Measurements from ENCODE around the gene SCARB1. TPM values are rescaled to one million over a fixed set of nuclear protein-coding genes. Genes with fewer than 3 reads are reported as not detected.

Gene SCARB1
- total RNA-seq, 1 donor, result 9.4 TPM

GRCh38 chr12:124853781-124854636, 9.7 kb downstream of the SCARB1 start:
- TF ChIP-seq CTCF (IDR thresholded peaks at IDR 0.05; ENCODE audit: extremely low read depth, low read depth, low read length), result no peak
- H3K27me3 ChIP-seq (ENCODE audit: insufficient read depth, low read length), result no peaks in the 10 kb centered on the region
- H3K36me3 ChIP-seq (ENCODE audit: insufficient read depth, low read length), result no peaks in the 10 kb centered on the region
- peak; percentile 58 for DNase-seq (ENCODE audit: insufficient read length, low spot score, missing footprints)
- no peak overlapping the region for H3K4me2 ChIP-seq (ENCODE audit: insufficient read depth, low read length)
- H4K20me1 ChIP-seq (ENCODE audit: insufficient read depth, low read length), result no peaks in the 10 kb centered on the region
- no peaks in the 10 kb centered on the region for H3K9me3 ChIP-seq (ENCODE audit: low read depth, low read length)
- H3K4me1 ChIP-seq (ENCODE audit: insufficient read depth, low read length), result peaks cover 15% of the 10 kb centered on the region
- H3K27ac ChIP-seq (ENCODE audit: low read depth, low read length), result no peak overlapping the region
- no peaks in the 10 kb centered on the region for H3K79me2 ChIP-seq (ENCODE audit: insufficient read depth, low read length)
- H3K4me3 ChIP-seq (ENCODE audit: insufficient read depth, low read length), result no peak overlapping the region
- H2AFZ ChIP-seq (ENCODE audit: low read length), result no peak overlapping the region

GRCh38 chr12:124852911-124853427, 10.7 kb downstream of the SCARB1 start:
- Histone ChIP-seq H2AFZ (ENCODE audit: low read length) (no peak overlapping the region), H3K4me3 (ENCODE audit: insufficient read depth, low read length) (no peak overlapping the region), H3K79me2 (ENCODE audit: insufficient read depth, low read length) (no peaks in the 10 kb centered on the region), H3K4me1 (ENCODE audit: insufficient read depth, low read length) (peaks cover 15% of the 10 kb centered on the region), H3K27me3 (ENCODE audit: insufficient read depth, low read length) (no peaks in the 10 kb centered on the region), H3K36me3 (ENCODE audit: insufficient read depth, low read length) (no peaks in the 10 kb centered on the region), H3K4me2 (ENCODE audit: insufficient read depth, low read length) (no peak overlapping the region), H4K20me1 (ENCODE audit: insufficient read depth, low read length) (no peaks in the 10 kb centered on the region), H3K9me3 (ENCODE audit: low read depth, low read length) (no peaks in the 10 kb centered on the region), H3K27ac (ENCODE audit: low read depth, low read length) (no peak overlapping the region)
- peak; percentile 51 for DNase-seq (ENCODE audit: insufficient read length, low spot score, missing footprints)
- TF ChIP-seq CTCF (IDR thresholded peaks at IDR 0.05; ENCODE audit: extremely low read depth, low read depth, low read length), result no peak

GRCh38 chr12:124852329-124852831, 11.3 kb downstream of the SCARB1 start:
- H3K4me2 ChIP-seq (ENCODE audit: insufficient read depth, low read length), result peak overlapping the region; percentile 55
- H3K4me3 ChIP-seq (ENCODE audit: insufficient read depth, low read length), result peak overlapping the region; percentile 19
- H3K36me3 ChIP-seq (ENCODE audit: insufficient read depth, low read length), result no peaks in the 10 kb centered on the region
- no peaks in the 10 kb centered on the region for H4K20me1 ChIP-seq (ENCODE audit: insufficient read depth, low read length)
- H3K27me3 ChIP-seq (ENCODE audit: insufficient read depth, low read length), result no peaks in the 10 kb centered on the region
- DNase-seq (ENCODE audit: insufficient read length, low spot score, missing footprints), result peak; percentile 80
- H3K79me2 ChIP-seq (ENCODE audit: insufficient read depth, low read length), result no peaks in the 10 kb centered on the region
- H3K9me3 ChIP-seq (ENCODE audit: low read depth, low read length), result no peaks in the 10 kb centered on the region
- peak overlapping the region; percentile 85 for H2AFZ ChIP-seq (ENCODE audit: low read length)
- peaks cover 18% of the 10 kb centered on the region for H3K4me1 ChIP-seq (ENCODE audit: insufficient read depth, low read length)
- TF ChIP-seq CTCF (IDR thresholded peaks at IDR 0.05; ENCODE audit: extremely low read depth, low read depth, low read length), result no peak
- no peak overlapping the region for H3K27ac ChIP-seq (ENCODE audit: low read depth, low read length)

- Histone ChIP-seq H4K20me1 (ENCODE audit: insufficient read depth, low read length) (no peaks in the 10 kb centered on the region), H3K4me2 (ENCODE audit: insufficient read depth, low read length) (no peak overlapping the region), H3K27me3 (ENCODE audit: insufficient read depth, low read length) (no peaks in the 10 kb centered on the region), H3K4me3 (ENCODE audit: insufficient read depth, low read length) (no peak overlapping the region), H3K27ac (ENCODE audit: low read depth, low read length) (no peak overlapping the region), H3K4me1 (ENCODE audit: insufficient read depth, low read length) (peaks cover 18% of the 10 kb centered on the region), H2AFZ (ENCODE audit: low read length) (no peak overlapping the region), H3K36me3 (ENCODE audit: insufficient read depth, low read length) (no peaks in the 10 kb centered on the region), H3K79me2 (ENCODE audit: insufficient read depth, low read length) (no peaks in the 10 kb centered on the region), H3K9me3 (ENCODE audit: low read depth, low read length) (no peaks in the 10 kb centered on the region)
- TF ChIP-seq CTCF (IDR thresholded peaks at IDR 0.05; ENCODE audit: extremely low read depth, low read depth, low read length), result no peak
- DNase-seq (ENCODE audit: insufficient read length, low spot score, missing footprints), result no peak
These were observed 12.3 kb downstream of the SCARB1 start for GRCh38 chr12:124851342-124851741.

All from osteoblast (primary cell).